Measurements from ENCODE around the gene SLC35D1. TPM values are rescaled to one million over a fixed set of nuclear protein-coding genes. Genes with fewer than 3 reads are reported as not detected.
"Not testable (repeated sequence)": the region's sequence is repeated elsewhere in the genome, so short reads cannot be mapped to it uniquely, and the experiment has no call there.

The SLC35D1 gene
- 1 to 10 TPM; 2.0 to 5.4 (median 4.7) TPM for polyA plus RNA-seq (ENCODE audit: low read depth in 6 of 6)

DNA sequence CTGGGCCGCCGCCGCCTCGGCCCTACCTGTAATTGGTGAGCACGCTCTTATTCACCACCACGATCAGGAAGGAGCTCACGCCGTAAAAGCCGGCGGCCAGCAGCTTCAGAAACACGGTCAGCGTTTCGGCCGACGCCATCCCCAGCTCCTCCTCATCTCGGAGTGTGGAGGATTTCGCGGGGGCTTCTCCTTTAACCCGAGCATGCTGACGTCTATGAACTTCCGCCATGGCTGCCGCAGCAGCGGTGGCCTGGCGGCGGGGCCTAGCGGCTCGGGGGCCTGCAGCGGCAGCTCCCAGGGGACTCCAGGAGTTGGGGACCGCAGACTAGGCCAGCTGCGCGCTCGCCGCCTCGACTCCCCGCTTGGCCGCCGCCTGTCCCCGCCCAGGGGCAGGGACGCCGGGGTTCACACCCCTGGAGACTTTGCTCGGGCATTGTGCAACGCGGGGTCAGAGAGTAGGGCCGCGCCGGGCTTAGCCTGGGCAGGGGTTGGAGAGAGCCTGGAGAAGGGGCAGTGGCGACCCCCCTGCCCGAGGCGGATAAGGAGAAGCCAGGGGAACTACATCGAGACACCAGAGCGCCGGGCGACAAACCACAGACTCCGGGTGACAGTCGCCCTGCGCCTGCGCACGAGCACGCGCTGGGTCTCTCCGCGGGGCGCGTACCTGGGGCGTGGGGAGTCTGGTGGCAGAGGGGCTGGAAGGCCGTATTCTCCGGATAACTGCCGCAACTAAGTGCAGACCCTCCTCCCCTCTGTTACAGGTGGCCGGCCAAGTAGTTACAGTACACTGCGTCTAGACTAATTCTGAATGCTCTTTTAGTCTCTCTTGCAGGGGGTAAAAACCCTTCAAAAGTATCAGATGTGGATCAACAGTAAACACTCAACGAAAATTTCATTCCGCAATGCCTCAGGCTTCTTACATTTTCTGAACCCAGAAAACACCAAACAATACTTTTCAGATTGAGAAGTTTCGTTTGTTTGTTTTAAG, at the start of gene SLC35D1:
Gene SLC35D1 (minus strand): TSS at position 364 of the 988 bp plus-strand sequence. CDS start 135 bp downstream, at position 229.
- peak; percentile 83 to 85 for ATAC-seq (ENCODE audit: low read depth in 2 of 2)
- peaks cover 14 to 26% (median 21%) of the 10 kb centered on the region in 3 donors for H3K4me1 Mint-ChIP-seq
- H3K4me3 Mint-ChIP-seq, result peak within 1 kb of the TSS; percentile 87 to 98 (median 94)
- no peaks in the 10 kb centered on the region for H3K27me3 Mint-ChIP-seq
- H3K9me3 Mint-ChIP-seq, result no peaks in the 10 kb centered on the region
- H3K27ac Mint-ChIP-seq, result peak within 1 kb of the TSS; percentile 96 to 99 (median 98)
- DNase-seq, result peak; percentile 87
- H3K36me3 Mint-ChIP-seq, result no peaks in the 10 kb centered on the region

- H3K27ac Mint-ChIP-seq, result no peak overlapping the region
- H3K4me1 Mint-ChIP-seq, result peaks cover 0 to 7% (median 3%) of the 10 kb centered on the region in 3 donors
These were observed 49.6 kb upstream of the SLC35D1 start for GRCh38 chr1:67103548-67103947.

DNA sequence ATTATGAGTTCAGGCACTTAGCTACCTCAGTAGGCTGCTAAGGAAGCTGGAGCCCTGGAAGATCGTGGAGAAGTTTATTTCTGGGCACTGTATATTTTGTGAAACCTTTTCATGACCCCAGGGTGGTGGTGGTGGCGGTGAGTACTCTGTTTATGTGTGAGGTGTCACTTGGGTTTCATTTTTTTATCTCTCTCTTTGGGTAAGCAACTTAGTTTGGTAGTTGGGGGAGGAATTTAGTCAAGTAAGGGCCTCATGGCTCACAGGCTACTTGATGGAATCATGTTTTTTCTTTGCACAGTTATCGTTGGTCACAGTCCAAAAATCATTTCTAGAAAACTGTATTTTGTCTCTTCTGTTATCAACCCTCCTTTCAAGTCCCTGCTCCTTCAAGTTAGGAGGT, 46.9 kb upstream of the SLC35D1 start:
- Mint-ChIP-seq H3K4me1 (no peaks in the 10 kb centered on the region), H3K9me3 (no peaks in the 10 kb centered on the region)

More at GRCh38 chr1:67103548-67103947, 49.6 kb upstream of the SLC35D1 start:
- no peak for DNase-seq
- no peak for ATAC-seq (ENCODE audit: low read depth in 2 of 2)
- Mint-ChIP-seq H3K4me3 (no peak overlapping the region), H3K36me3 (no peaks in the 10 kb centered on the region), H3K27me3 (no peaks in the 10 kb centered on the region), H3K9me3 (no peaks in the 10 kb centered on the region)

GRCh38 chr1:67097305-67097704, 43.4 kb upstream of the SLC35D1 start:
- Mint-ChIP-seq H3K27me3 (no peaks in the 10 kb centered on the region), H3K27ac (no peak overlapping the region), H3K4me3 (no peak overlapping the region), H3K4me1 (no peaks in the 10 kb centered on the region), H3K36me3 (no peaks in the 10 kb centered on the region), H3K9me3 (no peaks in the 10 kb centered on the region)
- no peak for ATAC-seq (ENCODE audit: low read depth in 2 of 2)
- DNase-seq, result no peak

More for the DNA sequence above, 46.9 kb upstream of the SLC35D1 start:
- ATAC-seq (ENCODE audit: low read depth in 2 of 2) (no peak), DNase-seq (no peak)
- Mint-ChIP-seq H3K27ac (peak overlapping the region in 2 of 6 donors; percentile 2 to 43), H3K36me3 (no peaks in the 10 kb centered on the region), H3K27me3 (no peaks in the 10 kb centered on the region), H3K4me3 (no peak overlapping the region)

- Mint-ChIP-seq H3K27me3 (no peaks in the 10 kb centered on the region), H3K9me3 (peaks cover 0 to 10% (median 0%) of the 10 kb centered on the region in 7 donors), H3K36me3 (no peaks in the 10 kb centered on the region), H3K27ac (no peak overlapping the region), H3K4me3 (no peak overlapping the region), H3K4me1 (no peaks in the 10 kb centered on the region)
- no peak for ATAC-seq (ENCODE audit: low read depth in 2 of 2)
- DNase-seq, result no peak
These were observed 40.2 kb upstream of the SLC35D1 start for GRCh38 chr1:67094191-67094590.

DNA sequence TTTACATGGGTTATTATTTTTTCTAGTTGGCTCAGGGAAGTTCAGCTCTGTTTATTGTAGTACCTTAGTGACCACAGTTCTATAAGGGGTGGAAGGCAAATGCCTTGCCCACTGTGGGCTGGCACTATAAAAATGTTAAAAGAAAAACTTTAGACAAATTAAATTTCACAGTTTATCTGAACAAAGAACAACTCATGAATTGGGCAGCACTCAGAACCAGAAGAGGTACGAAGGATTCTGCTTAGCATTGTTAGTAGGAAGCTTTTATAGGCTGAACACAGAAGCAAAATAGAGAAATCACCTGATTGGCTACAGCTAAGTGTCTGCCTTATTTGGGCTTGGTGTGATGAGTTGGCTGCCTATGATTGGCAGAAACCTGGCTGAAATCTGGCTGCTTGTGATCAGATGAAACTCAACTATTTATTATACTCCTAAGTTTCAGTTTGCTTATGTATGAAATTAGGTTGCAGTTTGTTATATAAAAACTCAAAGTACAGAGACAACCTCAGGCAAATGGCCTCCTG, 35.8 kb upstream of the SLC35D1 start:
- Mint-ChIP-seq H3K9me3 (peaks cover 0 to 10% (median 0%) of the 10 kb centered on the region in 7 donors), H3K27ac (peak overlapping the region in 1 of 6 donors; percentile 28), H3K36me3 (no peaks in the 10 kb centered on the region), H3K4me1 (no peaks in the 10 kb centered on the region), H3K27me3 (peaks cover 0 to 8% (median 4%) of the 10 kb centered on the region in 3 donors), H3K4me3 (no peak overlapping the region)
- ATAC-seq (ENCODE audit: low read depth in 2 of 2), result no peak
- DNase-seq, result no peak

DNA sequence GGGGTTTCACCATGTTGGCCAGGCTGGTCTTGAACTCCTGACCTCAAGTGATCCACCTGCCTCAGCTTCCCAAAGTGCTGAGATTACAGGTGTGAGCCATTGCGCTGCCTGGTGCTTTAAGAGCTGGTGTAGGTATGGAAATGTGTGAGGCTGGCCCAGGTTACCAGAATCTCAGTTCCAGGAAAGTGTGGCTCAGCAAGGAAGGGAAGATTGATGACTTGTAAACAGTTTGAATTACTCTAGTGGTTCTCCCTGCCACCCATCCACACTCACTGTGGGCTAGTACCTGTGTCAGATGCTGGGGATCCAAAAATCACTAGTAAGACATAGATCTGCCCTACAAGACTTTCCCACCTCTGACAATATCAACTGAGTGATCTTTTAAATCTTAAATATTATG, 34.5 kb upstream of the SLC35D1 start:
- Mint-ChIP-seq H3K27ac (no peak overlapping the region), H3K9me3 (peaks cover 0 to 10% (median 0%) of the 10 kb centered on the region in 7 donors), H3K36me3 (no peaks in the 10 kb centered on the region), H3K4me1 (no peaks in the 10 kb centered on the region), H3K27me3 (peaks cover 0 to 8% (median 4%) of the 10 kb centered on the region in 3 donors), H3K4me3 (no peak overlapping the region)
- ATAC-seq (ENCODE audit: low read depth in 2 of 2), result no peak
- no peak for DNase-seq

DNA sequence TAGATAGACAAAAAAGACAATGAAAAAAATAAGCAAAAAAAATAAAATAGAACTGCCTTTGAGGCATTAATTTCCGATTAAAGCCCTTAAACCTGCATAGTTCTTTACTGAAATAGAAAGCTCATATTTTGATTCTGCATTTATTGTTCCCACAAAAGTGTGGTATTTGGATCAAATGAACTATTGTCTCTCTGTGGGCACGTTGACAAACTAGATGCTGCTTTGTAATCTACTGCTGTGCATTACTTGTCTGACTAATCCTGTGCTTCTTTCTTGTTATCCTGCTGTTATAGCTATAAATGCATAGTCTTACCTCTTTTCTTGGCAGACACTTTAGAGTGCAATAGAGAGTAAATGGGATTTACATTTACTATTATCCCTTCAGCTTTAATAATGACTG, 31.4 kb upstream of the SLC35D1 start:
- H3K36me3 Mint-ChIP-seq, result no peaks in the 10 kb centered on the region
- no peak overlapping the region for H3K4me3 Mint-ChIP-seq
- ATAC-seq (ENCODE audit: low read depth in 2 of 2) (no peak), DNase-seq (no peak)
- H3K27me3 Mint-ChIP-seq, result peaks cover 0 to 8% (median 4%) of the 10 kb centered on the region in 3 donors
- no peaks in the 10 kb centered on the region for H3K4me1 Mint-ChIP-seq
- no peak overlapping the region for H3K27ac Mint-ChIP-seq
- H3K9me3 Mint-ChIP-seq, result peaks cover 0 to 10% (median 0%) of the 10 kb centered on the region in 7 donors

DNA sequence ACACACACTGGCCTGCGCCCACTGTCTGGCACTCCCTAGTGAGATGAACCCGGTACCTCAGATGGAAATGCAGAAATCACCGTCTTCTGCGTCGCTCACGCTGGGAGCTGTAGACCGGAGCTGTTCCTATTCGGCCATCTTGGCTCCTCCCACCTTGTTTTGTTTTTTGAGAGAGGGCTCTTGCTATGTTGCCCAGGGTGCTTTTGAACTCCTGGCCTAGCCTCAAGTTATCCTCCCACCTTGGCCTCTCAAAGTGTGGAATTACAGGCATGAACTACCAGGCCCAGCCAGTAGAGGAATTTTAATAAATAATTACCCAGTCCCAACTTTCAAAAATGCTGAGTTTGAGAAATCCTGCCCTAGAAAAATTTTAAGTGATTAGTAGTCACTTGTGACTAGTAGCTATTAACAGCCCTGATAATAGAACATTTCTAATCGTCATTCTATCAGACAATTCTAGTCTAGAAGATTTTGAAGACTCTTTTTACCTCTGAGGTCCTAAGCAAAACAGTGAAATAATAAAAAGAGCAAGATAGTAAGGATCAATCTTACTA, 30.9 kb upstream of the SLC35D1 start:
- H3K36me3 Mint-ChIP-seq, result no peaks in the 10 kb centered on the region
- no peak for DNase-seq
- no peaks in the 10 kb centered on the region for H3K4me1 Mint-ChIP-seq
- peaks cover 0 to 8% (median 4%) of the 10 kb centered on the region in 3 donors for H3K27me3 Mint-ChIP-seq
- H3K9me3 Mint-ChIP-seq, result peaks cover 0 to 8% (median 0%) of the 10 kb centered on the region in 7 donors
- H3K4me3 Mint-ChIP-seq, result peak overlapping the region in 1 of 8 donors; percentile 64
- H3K27ac Mint-ChIP-seq, result no peak overlapping the region
- no peak for ATAC-seq (ENCODE audit: low read depth in 2 of 2)

GRCh38 chr1:67078291-67078690, 24.3 kb upstream of the SLC35D1 start:
- ATAC-seq (ENCODE audit: low read depth in 2 of 2), result no peak
- Mint-ChIP-seq H3K9me3 (peaks cover 0 to 14% (median 3%) of the 10 kb centered on the region in 7 donors), H3K27me3 (no peaks in the 10 kb centered on the region), H3K36me3 (no peaks in the 10 kb centered on the region), H3K27ac (no peak overlapping the region), H3K4me3 (no peak overlapping the region), H3K4me1 (peaks cover 3 to 6% (median 4%) of the 10 kb centered on the region in 3 donors)
- DNase-seq, result no peak

GRCh38 chr1:67077593-67077992, 23.6 kb upstream of the SLC35D1 start:
- peaks cover 2 to 21% (median 9%) of the 10 kb centered on the region in 7 donors for H3K9me3 Mint-ChIP-seq
- peaks cover 3 to 6% (median 4%) of the 10 kb centered on the region in 3 donors for H3K4me1 Mint-ChIP-seq
- no peak overlapping the region for H3K27ac Mint-ChIP-seq
- ATAC-seq (ENCODE audit: low read depth in 2 of 2) (no peak), DNase-seq (no peak)
- peaks cover 0 to 4% (median 3%) of the 10 kb centered on the region in 3 donors for H3K27me3 Mint-ChIP-seq
- no peak overlapping the region for H3K4me3 Mint-ChIP-seq
- peaks cover 0 to 6% of the 10 kb centered on the region in 2 donors for H3K36me3 Mint-ChIP-seq

DNA sequence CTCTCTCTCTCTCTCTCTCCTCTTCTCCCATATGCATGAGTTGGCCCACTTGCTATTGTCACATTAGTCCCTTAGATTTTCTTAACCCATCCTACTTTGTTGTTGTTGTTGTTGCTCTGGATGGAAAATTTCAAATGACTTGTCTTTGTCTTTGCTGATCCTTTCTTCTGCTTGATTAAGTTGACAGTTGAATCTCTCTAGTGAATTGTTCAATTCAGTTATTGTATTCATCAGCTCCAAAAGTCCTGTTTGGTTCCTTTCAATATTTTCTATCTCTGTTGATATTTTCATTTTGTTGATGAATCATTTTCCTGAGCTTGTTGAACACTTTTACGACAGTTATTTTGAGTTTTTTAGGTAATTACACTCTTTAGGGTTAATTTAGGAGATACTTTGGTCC, 18.8 kb upstream of the SLC35D1 start:
- peaks cover 5 to 53% (median 23%) of the 10 kb centered on the region in 7 donors for H3K9me3 Mint-ChIP-seq
- H3K27me3 Mint-ChIP-seq, result peaks cover 0 to 8% (median 6%) of the 10 kb centered on the region in 3 donors
- H3K36me3 Mint-ChIP-seq, result peaks cover 0 to 17% of the 10 kb centered on the region in 2 donors
- DNase-seq (no peak), ATAC-seq (ENCODE audit: low read depth in 2 of 2) (no peak)
- no peak overlapping the region for H3K4me3 Mint-ChIP-seq
- H3K27ac Mint-ChIP-seq, result no peak overlapping the region
- H3K4me1 Mint-ChIP-seq, result peaks cover 3 to 6% (median 4%) of the 10 kb centered on the region in 3 donors

DNA sequence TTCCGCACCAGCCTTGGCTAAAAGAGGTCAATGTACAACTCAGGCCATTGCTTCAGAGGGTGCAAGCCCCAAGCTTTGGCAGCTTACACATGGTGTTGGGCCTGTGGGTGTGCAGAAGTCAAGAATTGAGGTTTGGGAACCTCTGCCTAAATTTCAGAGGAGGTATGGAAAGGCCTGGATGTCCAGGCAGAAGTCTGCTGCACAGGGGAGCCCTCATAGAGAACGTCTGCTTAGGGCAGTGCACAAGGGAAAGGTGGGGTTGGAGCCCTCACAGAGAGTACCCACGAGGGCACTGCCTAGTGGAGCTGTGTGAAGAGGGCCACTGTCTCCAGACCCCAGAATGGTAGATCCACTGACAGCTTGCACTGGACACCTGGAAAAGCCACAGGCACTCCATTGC, 13.7 kb upstream of the SLC35D1 start:
- H3K4me1 Mint-ChIP-seq; H3K27ac Mint-ChIP-seq; DNase-seq; H3K27me3 Mint-ChIP-seq; H3K4me3 Mint-ChIP-seq; ATAC-seq (ENCODE audit: low read depth in 2 of 2): not testable (repeated sequence)
- H3K9me3 Mint-ChIP-seq, result peaks cover 2 to 51% (median 27%) of the 10 kb centered on the region in 7 donors
- peaks cover 0 to 22% of the 10 kb centered on the region in 2 donors for H3K36me3 Mint-ChIP-seq
